SH-SY5Y (cell line): ENCODE results near the gene ARFGEF3.

Experiments used
- GATA2 ChIP-seq: IDR thresholded peaks from 2 replicates; pipeline ENCODE4 v1.6.1; 2011; ENCODE audit warnings: mild to moderate bottlenecking, low read depth, low read length
- GATA3 ChIP-seq: IDR thresholded peaks from 2 replicates; pipeline ENCODE4 v1.6.1; 2011; ENCODE audit warnings: low read depth, mild to moderate bottlenecking, low read length, moderate library complexity

Gene ARFGEF3

DNA sequence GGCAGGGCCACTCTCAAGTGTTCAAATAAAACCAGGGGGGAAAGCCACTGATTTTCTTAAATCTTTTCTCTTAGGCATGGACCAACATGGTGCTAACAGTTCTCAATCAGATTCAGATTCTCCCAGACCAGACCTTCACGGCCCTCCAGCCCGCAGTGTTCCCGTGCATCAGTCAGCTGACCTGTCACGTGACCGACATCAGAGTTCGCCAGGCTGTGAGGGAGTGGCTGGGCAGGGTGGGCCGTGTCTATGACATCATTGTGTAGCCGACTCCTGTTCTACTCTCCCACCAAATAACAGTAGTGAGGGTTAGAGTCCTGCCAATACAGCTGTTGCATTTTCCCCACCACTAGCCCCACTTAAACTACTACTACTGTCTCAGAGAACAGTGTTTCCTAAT lies 174.5 kb downstream of the ARFGEF3 start:
- no peak for TF ChIP-seq GATA2
- TF ChIP-seq GATA3 = no peak

DNA sequence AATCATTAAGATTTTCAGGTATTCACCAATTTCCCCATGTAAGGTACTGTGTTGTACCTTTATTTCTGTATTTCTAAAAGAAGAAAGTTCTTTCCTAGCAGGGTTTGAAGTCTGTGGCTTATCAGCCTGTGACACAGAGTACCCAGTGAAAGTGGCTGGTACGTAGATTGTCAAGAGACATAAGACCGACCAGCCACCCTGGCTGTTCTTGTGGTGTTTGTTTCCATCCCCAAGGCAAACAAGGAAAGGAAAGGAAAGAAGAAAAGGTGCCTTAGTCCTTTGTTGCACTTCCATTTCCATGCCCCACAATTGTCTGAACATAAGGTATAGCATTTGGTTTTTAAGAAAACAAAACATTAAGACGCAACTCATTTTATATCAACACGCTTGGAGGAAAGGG lies 175.3 kb downstream of the ARFGEF3 start:
- no peak for TF ChIP-seq GATA3
- no peak for TF ChIP-seq GATA2

DNA sequence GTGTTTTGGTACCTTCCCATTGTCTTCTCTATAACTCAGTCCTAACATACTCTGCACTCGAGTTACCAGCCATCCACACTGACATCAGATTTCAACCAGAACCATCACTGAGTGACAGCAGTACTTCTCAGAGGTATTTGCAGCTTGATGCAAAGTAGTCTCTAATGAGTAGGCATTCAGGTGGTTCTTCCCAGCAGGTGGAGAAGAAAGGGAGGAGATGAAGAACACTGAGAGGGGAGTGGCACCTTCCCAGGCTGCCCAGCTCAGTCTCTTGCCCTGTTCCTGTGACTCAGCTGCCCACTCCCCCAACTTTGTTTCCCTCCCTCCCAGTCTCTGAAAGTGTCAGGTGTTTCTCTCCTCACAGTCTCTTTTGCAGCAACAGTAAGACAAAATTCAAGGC lies 177.3 kb downstream of the ARFGEF3 start:
- TF ChIP-seq GATA3 (no peak), GATA2 (no peak)

DNA sequence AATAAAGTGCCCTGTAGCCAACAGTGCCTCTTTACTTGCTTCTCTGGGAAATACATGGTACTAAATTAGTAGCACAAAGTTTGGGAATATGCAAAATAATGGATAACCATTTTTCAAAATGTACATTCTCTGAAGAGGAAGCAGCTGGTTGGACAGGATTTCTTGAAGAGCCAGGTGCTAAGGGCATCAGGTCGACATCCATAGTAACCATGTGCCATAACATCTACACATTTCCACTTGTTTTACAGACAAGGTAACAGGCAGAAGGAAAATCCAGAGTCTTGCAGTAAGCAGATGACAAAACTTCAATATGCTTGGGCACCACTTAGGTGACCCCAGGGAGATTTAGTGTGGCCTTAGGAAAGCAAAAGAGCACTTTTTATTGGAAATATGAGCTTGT lies 179.4 kb downstream of the ARFGEF3 start:
- TF ChIP-seq GATA2 (no peak), GATA3 (no peak)

DNA sequence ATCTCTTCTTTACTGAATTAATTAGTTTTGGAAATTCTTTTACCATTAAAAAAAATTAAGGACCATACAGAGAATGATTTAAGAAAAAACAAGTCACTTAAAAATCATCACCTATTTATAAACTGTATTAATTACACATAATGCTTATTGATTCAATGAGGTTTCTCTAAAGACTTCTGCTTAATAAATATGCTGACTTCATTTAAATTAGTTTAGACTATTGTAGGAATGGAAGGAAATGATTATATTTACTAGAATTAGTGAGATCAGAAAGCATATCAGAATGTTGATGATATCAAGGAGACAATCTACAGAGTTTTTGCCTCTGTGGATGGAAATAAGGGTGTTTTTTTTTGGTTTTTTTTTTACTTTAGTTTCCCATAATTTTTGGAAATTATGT lies 181.4 kb downstream of the ARFGEF3 start:
- TF ChIP-seq GATA2 (no peak), GATA3 (no peak)

DNA sequence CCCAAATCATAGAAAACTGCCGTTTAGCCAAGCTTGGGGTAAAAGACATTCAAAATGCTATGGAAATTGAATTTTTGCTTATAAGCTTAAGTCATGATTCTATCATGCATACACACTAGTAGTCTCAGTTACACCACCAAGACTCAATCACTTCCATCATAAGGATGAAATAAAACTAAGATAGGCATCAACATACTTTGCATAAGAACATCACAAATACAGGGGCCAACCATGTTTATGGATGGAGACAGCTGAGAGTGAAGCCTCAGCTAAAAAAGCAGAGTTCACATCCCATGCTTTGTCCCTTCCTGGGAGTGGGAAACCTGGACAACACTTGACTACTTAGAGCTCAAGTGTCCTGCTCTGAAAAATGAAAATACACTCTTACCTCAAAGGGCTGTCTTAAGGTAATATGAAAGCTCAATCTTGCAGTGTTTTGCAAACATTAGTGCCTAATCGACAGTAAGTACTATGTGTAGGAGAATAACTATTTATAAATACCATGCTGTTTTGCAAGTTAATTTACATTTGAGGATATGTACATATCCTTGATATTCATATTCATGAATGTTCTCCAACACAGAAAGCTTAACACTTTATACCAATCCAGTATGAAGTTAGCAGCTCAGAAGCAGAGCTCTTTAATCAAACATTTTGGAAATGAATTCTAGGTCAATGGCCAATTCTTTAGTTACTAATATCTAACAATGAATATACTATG lies 184.0 kb downstream of the ARFGEF3 start:
- TF ChIP-seq GATA2 (no peak), GATA3 (no peak)

DNA sequence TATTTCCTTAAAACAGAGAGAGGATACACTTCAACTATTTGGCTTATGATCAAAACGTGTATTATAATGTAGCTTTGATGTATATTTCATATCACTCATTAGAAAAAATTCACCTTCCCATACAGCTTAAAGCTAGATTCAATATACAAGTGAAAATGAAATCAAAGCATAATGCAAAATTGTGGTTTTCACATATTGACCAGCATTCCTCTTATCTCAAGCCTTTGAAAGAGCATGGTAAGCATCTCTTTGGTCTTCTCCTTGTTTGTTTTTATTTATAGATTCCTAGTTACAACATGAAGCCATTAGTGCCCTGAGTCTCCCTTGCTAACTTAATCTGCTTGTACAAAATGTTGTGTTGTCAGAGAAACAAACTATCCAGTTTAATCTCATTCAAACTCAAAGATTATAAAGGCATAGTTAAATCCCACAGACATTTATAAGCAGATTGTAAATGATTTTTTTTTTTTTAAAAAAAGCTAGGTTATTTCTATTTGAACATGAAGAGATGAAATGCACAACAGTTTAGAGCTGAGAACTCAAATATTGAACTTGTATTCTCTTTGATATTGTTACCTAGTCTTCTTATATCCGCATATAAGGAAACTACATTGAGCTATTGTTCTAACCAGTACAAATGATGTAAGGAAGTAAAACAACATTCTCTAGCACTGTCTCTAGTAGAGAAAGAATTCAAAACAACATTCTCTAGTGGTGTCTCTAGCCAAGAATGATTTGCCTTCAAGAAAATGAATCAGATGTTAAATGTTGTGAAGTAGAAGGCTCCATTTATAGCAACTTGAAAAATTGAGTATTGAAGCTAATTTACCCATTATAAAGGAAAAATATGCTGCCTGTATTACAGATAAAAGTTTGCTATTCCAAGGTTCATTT lies 184.8 kb downstream of the ARFGEF3 start:
- no peak for TF ChIP-seq GATA2

DNA sequence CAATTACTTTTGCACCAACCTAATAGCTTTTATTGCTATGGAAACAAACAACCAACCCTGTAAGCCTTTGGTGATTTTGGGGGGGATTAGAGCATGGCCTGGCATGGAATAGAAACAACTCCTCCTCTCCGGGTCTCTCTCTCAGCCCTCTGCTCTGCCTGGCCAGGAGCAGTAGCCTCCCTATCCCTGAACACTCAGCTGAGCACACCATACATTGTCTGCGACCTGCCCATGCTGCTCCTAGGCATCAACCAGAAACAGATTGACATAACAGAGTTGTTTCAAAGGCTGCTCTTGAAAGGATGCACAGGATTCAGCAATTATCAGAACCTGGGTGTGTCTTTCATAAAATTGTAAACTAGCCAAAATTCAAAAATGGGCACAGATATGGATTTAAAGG lies 186.1 kb downstream of the ARFGEF3 start:
- no peak for TF ChIP-seq GATA2
- no peak for TF ChIP-seq GATA3

DNA sequence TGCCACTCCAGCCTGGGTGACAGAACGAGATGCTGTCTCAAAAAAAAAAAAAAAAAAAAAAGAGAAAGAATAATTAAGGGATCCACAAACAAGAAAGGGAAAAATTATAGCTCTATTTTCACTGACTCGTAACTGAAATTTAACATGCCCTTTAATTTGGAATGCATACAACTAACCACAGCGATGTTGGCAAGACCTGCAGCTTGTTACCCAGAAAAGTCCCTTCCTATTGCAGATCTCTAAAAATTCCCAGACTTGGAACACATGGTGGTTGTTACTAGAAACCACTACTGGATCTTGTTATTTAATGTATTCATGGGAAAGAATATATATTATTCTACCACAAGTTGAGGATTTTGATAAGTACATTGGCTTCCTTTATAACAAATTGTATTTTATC lies 188.2 kb downstream of the ARFGEF3 start:
- TF ChIP-seq GATA3 (no peak), GATA2 (no peak)

DNA sequence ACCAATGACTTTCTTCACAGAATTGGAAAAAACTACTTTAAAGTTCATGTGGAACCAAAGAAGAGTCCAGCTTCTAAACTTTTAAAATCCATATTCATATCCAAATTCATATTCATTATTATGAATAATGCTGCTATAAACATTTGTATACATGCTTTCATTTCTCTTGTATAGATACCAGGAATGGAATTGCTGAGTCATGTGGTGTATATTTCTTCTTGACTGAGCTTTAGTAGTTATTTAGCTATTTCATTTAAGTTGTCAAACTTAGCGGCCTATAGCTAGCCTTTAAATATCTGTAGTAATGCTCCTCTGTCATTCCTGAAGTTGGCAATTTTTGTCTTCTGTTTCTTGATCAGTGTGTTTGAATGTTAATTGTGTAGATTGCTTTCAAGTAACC lies 196.2 kb downstream of the ARFGEF3 start:
- TF ChIP-seq GATA3 (no peak), GATA2 (no peak)

DNA sequence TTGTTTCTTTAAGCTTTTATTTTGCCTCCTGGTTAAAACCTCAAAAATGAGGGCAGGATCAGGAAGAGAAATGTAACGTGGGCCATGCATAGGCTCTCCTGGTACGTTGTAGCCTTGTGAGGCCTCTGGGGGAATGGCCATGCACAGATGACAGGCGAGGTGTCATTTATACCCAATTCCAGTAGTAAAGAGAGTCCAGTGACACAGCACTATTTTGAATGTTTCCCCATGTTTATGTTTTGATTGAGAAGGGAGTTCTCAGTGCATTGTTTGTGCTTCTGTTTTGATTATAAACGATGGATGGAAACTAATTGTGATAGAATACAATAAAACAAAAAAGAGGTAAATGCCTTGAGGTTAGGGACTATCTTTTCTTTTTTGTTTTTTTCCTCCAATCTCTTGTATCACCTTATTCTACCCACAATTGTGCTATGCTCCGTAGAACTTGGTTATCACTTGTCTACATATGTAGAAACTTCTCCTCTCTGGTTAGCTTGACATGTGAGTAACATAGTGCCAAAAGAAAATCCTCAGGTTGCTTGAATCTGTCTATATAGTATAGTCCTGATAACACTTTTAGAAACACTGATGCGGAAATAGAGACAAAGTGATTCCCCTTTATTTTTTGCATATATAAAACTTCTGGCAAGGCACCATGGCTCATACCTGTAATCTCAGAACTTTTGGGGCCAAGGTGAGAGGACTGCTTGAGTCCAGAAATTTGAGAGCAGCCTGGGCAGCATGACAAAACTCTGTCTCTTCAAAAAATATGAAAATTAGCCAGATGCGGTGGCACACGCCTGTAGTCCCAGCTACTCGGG lies 209.1 kb downstream of the ARFGEF3 start:
- TF ChIP-seq GATA3 (no peak), GATA2 (no peak)

DNA sequence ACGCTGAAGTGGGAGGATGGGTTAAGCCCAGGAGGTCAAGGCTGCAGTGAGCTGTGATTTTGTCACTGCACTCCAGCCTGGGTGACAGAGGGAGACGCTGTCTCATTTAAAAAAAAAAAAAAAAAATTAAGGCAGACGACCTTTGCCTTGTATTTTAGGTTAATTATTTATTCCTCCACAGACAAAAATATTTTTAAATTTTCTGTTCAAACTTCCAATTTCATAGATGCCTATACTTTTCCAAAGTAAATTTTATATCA lies 209.6 kb downstream of the ARFGEF3 start:
- TF ChIP-seq GATA3 (no peak), GATA2 (no peak)

DNA sequence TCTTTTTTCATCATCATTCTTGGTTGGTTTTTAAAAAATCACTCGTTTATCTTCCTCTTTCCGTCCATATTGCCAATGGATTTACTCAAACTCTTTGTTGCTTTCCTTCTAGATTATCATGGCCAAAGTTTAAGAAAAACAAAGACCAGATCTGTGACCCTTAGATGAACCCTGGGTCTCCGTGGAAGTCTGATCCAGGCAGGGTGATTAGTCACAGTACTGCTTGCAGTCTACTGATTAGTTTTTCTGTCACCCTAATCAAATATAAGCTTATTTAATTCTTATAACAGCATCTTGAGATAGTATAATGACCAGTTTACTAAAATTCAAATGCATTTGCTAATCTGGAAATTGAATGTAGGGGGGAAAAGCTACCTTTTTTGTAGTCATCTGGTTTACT lies 210.0 kb downstream of the ARFGEF3 start:
- TF ChIP-seq GATA2 (no peak), GATA3 (no peak)

DNA sequence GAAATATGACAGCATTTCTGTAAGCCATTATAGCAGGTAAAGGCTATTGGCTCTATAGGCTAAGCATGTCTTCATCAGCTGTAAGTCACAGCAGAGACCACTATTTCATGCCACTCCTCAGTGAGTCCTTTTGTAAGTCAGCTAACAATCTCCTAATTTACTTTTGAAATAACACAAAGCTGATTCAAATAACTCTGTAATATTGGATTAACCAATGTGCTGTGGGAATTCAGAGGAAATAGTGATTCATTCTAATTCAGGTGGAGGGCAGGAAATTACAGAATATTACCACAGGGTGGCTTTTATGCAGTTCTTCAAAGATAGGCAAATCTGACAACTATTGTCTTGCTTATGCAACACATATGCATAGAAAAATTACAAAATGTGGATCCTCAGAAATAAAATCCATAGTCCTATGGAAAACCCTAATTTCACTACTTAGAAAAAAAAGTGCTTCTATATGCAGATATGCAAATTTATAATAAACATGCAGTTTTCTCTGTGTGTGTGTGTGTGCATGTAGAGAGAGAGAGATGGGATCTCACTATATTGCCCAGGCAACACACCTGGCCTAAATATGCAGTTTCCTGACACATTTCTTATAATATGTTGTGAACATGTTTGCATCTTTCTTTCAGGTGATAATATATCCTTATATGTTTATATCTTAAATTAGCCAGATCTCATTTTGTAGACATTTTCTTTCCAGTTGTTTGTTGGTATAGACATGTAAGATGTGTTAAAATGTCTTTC lies 211.1 kb downstream of the ARFGEF3 start:
- no peak for TF ChIP-seq GATA3
- no peak for TF ChIP-seq GATA2

DNA sequence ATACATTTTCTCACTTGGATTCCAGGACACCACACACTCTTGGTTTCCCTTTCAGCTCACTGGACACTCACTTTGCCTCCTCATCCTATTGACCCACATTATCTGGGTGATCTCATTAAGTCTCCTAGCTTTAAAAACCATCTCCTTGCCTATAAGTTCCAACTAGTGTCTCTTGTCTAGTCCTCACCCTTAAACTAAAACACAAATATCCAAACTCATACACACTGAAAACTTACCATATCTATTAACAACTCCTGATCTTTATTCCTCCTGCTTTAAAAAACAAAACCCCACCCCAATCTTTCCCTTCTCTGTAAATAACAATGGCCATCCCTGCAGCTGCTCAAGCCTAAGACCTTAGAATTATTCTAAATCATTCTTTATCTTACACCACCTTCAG lies 212.5 kb downstream of the ARFGEF3 start:
- TF ChIP-seq GATA3 = no peak
- TF ChIP-seq GATA2 = no peak
